GM19452 (cell line): ENCODE measurements around the gene TBC1D13.
"Not testable (repeated sequence)": the region's sequence is repeated elsewhere in the genome, so short reads cannot be mapped to it uniquely, and the experiment has no call there.

Experiments
- ATAC-seq: cut with Tn5 transposase; IDR thresholded peaks from one replicate; pipeline ENCODE4 v1.9.1; 2021; ENCODE audit not compliant: unreplicated experiment

Gene TBC1D13

GRCh38 chr9:128843171-128843570 lies 56.1 kb downstream of the TBC1D13 start:
- ATAC-seq: not testable (repeated sequence)

DNA sequence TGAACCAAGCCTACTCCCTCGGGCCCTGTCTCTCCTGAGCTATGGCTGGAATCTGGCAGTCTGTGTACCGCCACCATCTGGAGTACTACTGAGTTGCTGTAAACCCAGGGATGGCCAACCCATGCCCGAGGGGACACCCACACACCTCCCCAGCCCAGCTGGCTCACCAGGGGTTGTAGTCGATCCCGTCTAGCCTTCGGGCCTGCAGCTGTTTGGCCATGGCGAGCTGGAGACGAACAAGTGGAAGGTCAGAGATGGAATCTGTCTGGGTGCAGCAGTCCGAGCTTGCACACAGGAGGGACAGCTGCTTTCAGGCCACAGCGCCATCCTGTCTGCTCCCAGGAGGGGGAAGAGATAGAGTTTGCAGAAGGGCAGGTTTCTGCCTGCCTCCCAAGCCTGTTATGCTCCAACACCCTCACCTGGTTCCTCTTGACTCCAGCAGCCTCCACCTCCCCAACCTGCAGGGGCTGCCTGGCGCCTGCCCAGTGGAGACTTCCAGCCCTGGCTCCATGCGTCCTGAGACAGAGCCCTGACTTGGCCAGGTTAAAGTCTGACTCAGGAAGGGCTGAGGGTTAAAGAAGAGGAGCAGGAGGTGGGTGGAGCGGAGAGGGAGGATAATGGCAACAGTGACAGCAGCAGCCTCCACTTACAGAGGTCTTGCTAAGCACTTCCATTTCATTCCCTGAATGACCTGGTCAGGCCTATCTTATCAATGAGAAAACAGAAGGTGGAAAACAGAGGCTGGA lies 58.3 kb downstream of the TBC1D13 start:
- ATAC-seq: no peak

DNA sequence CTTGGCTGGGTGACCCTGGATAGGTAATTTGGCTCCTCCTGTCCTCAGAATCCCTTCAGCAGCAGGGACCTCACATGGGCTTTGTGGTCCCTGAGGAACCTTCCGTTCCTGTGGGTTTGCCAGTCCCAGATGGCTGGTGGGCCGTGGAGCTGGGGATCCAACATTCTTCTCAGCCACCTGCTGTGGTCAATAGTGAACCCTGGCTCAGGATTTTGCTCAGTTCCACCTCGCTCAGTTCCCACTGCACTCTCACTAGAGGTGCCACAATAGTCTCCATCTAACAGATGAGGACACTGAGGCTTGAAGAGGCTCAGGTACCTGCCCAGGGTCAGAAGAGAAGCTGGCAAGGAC lies 59.6 kb downstream of the TBC1D13 start:
- ATAC-seq: no peak

- ATAC-seq: no peak
Measured at GRCh38 chr9:128847803-128848202, 60.8 kb downstream of the TBC1D13 start.

DNA sequence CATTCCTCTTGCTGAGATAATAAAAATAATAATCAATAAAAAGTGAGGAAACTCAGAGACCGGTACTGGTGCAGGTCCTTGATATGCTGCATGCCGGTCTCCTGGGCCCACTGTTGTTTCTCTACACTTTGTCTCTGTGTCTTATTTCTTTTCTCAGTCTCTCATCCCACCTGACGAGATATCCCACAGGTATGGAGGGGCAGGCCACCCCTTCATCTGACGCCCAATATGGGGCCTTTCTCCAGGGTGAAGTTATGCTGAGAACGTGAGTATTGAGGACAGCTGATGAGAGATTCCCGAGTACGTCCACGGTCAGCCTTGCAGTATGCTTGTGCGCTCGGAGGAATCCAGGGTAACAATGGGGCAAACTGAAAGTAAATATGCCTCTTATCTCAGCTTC lies 64.0 kb downstream of the TBC1D13 start:
- not testable (repeated sequence) for ATAC-seq

DNA sequence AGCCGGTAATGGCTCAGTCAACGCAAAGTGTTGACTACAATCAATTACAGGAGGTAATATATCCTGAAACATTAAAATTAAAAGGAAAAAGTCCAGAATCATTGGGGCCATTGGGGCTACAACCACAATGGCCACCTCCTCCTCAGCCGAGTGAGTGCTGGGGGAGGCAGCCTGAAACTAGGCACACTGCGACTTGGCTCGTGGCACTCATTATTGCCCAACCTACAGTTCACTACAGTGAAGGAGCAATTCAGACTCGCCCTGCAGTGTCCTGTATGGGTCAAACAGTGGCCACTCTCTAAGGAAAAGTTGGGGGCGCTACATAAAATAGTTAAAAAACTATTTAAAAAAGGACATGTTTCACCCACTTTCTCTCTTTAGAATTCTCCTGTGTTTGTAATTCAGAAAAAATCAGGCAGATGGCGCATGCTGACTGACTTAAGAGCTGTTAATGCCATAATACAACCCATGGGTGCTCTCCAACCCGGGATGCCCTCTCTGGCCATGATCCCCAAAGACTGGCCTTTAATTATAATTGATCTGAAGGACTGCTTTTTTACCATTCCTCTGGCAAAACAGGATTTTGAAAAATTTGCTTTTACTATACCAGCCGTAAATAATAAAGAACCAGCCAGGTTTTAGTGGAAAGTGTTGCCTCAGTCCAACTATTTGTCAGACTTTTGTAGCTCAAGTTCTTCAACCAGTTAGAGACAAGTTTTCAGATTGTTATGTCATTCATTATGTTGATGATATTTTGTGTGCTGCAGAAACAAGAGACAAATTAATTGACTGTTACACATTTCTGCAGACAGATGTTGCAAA lies 64.9 kb downstream of the TBC1D13 start:
- ATAC-seq: not testable (repeated sequence)

GRCh38 chr9:128852646-128853045 lies 65.6 kb downstream of the TBC1D13 start:
- ATAC-seq: not testable (repeated sequence)

DNA sequence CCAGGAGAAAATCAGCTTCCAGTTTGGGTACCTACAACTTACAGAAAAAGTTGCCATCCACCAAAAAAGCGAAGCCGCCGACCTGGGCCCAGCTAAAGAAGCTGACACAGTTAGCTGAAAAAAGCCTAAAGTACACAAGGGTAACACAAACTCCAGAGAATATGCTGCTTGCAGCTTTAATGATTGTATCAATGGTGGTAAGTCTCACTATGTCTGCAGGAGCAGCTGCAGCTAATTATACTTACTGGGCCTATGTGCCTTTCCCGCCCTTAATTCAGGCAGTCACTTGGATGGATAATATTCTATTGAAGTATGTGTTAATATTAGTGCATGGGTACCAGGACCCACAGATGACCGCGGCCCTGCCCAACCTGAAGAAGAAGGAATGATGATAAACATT lies 67.4 kb downstream of the TBC1D13 start:
- ATAC-seq: not testable (repeated sequence)

DNA sequence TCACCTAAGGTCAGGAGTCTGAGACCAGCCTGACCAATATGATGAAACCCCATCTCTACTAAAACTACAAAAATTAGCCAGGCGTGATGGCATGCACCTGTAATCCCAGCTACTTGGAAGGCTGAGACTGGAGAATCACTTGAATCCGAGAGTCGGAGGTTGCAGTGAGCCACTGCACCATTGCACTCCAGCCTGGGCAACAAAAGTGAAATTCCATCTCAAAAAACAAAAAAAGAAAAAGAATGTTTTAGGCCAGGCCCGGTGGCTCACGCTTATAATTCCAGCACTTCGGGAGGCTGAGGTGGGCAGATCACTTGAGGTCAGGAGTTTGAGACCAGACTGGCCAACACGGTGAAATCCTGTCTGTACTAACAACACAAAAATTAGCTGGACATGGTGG lies 71.4 kb downstream of the TBC1D13 start:
- not testable (repeated sequence) for ATAC-seq
